GM10266 (cell line): ENCODE data around the gene CDKL5.

Source experiments
- DNase-seq: peaks from one replicate; pipeline ENCODE4 v3.0.0; 2012; ENCODE audit errors: extremely low spot score
- CTCF ChIP-seq: IDR thresholded peaks from 2 replicates; pipeline ENCODE4 v1.5.1; 2012; ENCODE audit warnings: mild to moderate bottlenecking, low read depth; ENCODE audit not compliant: control insufficient read depth, insufficient read depth; ENCODE audit errors: missing control alignments

Gene CDKL5

DNA sequence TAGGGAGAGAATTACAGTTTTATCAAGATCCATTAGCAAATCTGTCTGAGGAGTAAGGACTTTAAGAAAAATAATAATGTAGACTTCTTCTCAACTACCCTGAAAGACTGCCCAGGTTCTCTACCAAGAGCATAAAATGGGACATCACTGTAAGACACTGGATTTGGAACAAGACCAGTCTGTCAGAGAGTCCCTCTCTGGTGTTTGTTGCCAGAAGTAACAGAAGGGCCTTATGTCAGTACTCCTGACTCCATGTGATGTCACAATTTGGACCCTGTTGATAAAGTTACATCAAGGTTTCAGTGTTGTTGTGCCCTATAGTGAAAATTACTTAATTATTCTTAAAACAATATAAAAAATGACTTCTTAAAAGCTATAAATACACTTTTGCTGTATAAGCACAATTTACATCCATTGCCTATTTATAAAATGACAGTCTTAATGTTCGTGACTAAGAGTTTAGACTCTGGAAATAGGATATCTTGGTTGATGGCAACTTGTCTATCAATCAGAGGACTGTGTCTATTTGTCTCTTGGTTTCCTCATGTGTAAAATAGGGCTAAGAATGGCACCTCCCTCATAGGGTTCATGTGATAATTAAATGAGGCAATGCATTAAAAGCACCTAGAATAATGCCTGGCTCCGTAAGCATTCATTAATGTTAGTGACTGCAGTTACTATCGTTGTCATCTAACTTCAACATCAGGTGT is 188.7 kb downstream of the CDKL5 start:
- no peak for DNase-seq
- no peak for TF ChIP-seq CTCF

- TF ChIP-seq CTCF, result no peak
- DNase-seq, result no peak
These were observed 191.4 kb downstream of the CDKL5 start for GRCh38 chrX:18616688-18617406.

DNA sequence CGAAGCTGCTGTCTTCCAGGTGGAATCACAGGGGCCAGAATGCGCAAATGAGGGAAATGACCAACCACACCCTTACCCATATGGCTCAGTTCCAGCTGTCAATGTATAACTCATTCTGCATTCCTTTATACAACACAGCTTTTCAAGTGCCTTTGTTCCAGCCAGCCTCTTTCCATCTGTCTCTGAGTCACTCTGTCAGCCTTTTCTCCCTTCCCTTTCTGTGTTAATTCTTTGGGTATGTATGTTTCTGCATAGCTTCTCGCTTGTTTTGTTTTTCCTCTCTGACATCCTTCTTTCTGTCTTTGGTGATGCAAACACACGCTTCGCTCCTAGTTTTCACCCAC is 192.0 kb downstream of the CDKL5 start:
- DNase-seq, result no peak
- no peak for TF ChIP-seq CTCF

DNA sequence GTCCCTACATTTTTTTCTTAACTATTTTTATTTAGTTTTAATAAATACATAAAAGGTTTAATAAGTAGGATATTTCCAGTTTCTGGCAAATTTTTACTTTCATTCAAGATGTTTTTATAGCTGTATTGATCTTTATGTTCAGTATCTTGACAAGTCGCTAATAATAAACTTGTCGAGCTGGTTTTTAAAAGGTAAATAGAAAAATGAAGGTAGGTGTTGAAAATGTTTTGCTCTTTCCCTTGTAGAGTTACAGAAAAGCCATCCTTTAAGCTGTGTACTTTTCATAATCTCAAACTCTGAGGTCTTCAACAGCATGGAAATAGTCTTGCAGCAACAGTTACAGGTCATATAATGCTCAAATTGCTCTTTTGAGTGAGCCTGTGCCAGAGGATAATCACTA is 193.9 kb downstream of the CDKL5 start:
- no peak for DNase-seq
- TF ChIP-seq CTCF, result no peak

DNA sequence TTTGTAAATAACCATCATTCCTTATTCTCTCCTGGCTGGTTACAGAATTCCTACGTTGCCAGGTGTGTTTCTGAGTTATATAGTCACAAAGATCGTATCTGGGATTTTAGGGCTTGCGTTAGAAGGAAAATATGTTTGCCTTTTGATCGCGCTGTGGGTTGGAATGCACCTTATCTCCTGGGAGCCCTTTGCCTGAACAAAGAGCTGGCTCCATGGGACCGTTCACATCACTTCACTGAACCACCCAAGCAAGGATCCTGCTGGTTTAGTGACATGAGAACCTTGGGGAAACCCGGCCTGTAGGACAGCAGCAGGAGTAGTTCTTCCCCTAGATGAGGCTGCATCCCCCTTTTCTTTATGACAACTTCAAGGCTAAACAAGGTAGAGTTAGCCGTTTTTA is 194.9 kb downstream of the CDKL5 start:
- peak; percentile 10 for DNase-seq
- no peak for TF ChIP-seq CTCF

GRCh38 chrX:18624599-18624998 is 199.2 kb downstream of the CDKL5 start:
- TF ChIP-seq CTCF, result no peak

DNA sequence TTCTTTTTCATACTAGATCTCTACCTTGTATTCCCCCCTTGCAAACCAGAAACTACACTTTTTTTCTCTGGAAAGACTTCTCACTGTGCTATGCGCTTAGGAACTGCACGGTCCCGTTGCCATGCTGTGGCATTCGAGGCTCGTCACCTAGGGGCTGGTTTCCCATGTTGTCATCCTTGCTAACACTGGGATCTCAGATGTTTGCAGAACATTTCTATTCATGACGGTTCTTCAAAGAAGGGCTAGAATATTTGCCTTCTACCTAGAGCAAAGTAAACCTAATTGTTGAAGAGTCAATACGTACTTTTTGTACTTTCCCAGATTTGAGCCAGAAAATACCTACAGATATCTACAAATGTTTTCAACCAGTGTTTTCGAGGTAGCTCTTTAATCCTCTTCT is 205.5 kb downstream of the CDKL5 start:
- DNase-seq, result no peak
- TF ChIP-seq CTCF, result no peak

More at GRCh38 chrX:18624599-18624998, 199.2 kb downstream of the CDKL5 start:
- no peak for DNase-seq
